Vagina (tissue), 2 donors: Measurements from ENCODE around the gene MAN2B2.

Source experiments
- POLR2A ChIP-seq, 2 donors: fragments of 450-650 bp; IDR thresholded peaks; one replicate each; pipeline ENCODE4 v1.6.1; 2017; ENCODE audit warnings: antibody characterized with exemption in 2 of 2, mild to moderate bottlenecking in 2 of 2, moderate library complexity in 2 of 2
- TF ChIP-seq, protein P1 (sequence below), 3 experiments: fragments of 450-650 bp in 2 of 3; fragments of 200-600 bp in 1 of 3; sonication (generic) in 1 of 3; IDR thresholded peaks; one replicate each; pipeline ENCODE4 v1.5.1; 2017 to 2019; ENCODE audit warnings: antibody characterized with exemption in 3 of 3, mild to moderate bottlenecking in 2 of 3, moderate library complexity in 2 of 3

DNA sequence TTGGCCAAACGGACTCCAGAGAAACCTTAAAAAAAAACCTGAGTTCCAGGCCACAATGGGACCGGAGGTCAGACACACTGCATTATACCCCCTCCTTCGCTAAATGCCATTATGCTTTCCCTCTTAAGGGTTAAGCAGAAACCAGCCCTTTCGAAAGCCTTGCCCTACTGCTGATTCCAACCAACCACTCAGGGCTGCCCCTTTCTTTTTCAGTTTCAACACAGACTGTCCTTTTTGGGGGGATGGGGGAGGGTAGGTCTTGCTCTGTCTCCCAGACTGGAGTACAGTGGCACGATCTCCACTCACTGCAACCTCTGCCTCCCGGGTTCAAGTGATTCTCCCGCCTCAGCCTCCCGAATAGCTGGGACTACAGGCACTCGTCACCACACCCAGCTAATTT is 49.5 kb upstream of the MAN2B2 start:
- TF ChIP-seq, protein P1, sequence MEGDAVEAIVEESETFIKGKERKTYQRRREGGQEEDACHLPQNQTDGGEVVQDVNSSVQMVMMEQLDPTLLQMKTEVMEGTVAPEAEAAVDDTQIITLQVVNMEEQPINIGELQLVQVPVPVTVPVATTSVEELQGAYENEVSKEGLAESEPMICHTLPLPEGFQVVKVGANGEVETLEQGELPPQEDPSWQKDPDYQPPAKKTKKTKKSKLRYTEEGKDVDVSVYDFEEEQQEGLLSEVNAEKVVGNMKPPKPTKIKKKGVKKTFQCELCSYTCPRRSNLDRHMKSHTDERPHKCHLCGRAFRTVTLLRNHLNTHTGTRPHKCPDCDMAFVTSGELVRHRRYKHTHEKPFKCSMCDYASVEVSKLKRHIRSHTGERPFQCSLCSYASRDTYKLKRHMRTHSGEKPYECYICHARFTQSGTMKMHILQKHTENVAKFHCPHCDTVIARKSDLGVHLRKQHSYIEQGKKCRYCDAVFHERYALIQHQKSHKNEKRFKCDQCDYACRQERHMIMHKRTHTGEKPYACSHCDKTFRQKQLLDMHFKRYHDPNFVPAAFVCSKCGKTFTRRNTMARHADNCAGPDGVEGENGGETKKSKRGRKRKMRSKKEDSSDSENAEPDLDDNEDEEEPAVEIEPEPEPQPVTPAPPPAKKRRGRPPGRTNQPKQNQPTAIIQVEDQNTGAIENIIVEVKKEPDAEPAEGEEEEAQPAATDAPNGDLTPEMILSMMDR (IDR thresholded peaks at IDR 0.05): no peak
- TF ChIP-seq POLR2A (IDR thresholded peaks at IDR 0.05): no peak
